C4-2B (cell line): ENCODE data around the gene C20orf173.

Experiments
- H3K27ac ChIP-seq: fragments of 450-650 bp; 2 replicates; pipeline ENCODE4 v1.5.1; 2017
- CTCF ChIP-seq: fragments of 450-650 bp; conservative IDR thresholded peaks from 2 replicates; pipeline ENCODE4 v1.5.1; 2017; ENCODE audit warnings: mild to moderate bottlenecking
- ZFX ChIP-seq: fragments of 450-650 bp; IDR thresholded peaks from 2 replicates; pipeline ENCODE4 v1.6.1; 2017

C20orf173 gene

GRCh38 chr20:35506872-35507638, 22.4 kb downstream of the C20orf173 start:
- H3K27ac ChIP-seq = no peak overlapping the region
- no peak for TF ChIP-seq ZFX
- TF ChIP-seq CTCF = no peak

- H3K27ac ChIP-seq = no peak overlapping the region
- TF ChIP-seq ZFX = no peak
- TF ChIP-seq CTCF = no peak
Measured at GRCh38 chr20:35506179-35506578, 23.3 kb downstream of the C20orf173 start.

- TF ChIP-seq CTCF = no peak
- TF ChIP-seq ZFX = no peak
- H3K27ac ChIP-seq = no peak overlapping the region
Measured at GRCh38 chr20:35504751-35505150, 24.7 kb downstream of the C20orf173 start.

- TF ChIP-seq CTCF = no peak
- TF ChIP-seq ZFX = no peak
- no peak overlapping the region for H3K27ac ChIP-seq
Measured at GRCh38 chr20:35503841-35504561, 25.5 kb downstream of the C20orf173 start.

- TF ChIP-seq ZFX = no peak
- TF ChIP-seq CTCF = no peak
- H3K27ac ChIP-seq = no peak overlapping the region
Measured at GRCh38 chr20:35503281-35503680, 26.2 kb downstream of the C20orf173 start.

- TF ChIP-seq ZFX (no peak), CTCF (no peak)
- H3K27ac ChIP-seq = no peak overlapping the region
Measured at GRCh38 chr20:35502352-35502751, 27.1 kb downstream of the C20orf173 start.

- no peak overlapping the region for H3K27ac ChIP-seq
- TF ChIP-seq ZFX = no peak
- TF ChIP-seq CTCF = no peak
Measured at GRCh38 chr20:35499271-35499670, 30.2 kb downstream of the C20orf173 start.
